GM23248 (cell line): ENCODE data around the gene LIN28B.

ENCODE experiments used
- EZH2 ChIP-seq: fragments of 200-600 bp; sonication (generic); IDR thresholded peaks from 2 replicates; pipeline ENCODE4 v1.6.1; 2018; ENCODE audit warnings: antibody characterized with exemption, mild to moderate bottlenecking; ENCODE audit not compliant: insufficient read depth, poor library complexity, severe bottlenecking
- EZH2phosphoT487 ChIP-seq: fragments of 200-600 bp; sonication (generic); IDR thresholded peaks from 2 replicates; pipeline ENCODE4 v1.6.1; 2018; ENCODE audit warnings: antibody characterized with exemption, moderate library complexity, mild to moderate bottlenecking, low read depth; ENCODE audit not compliant: insufficient read depth

DNA sequence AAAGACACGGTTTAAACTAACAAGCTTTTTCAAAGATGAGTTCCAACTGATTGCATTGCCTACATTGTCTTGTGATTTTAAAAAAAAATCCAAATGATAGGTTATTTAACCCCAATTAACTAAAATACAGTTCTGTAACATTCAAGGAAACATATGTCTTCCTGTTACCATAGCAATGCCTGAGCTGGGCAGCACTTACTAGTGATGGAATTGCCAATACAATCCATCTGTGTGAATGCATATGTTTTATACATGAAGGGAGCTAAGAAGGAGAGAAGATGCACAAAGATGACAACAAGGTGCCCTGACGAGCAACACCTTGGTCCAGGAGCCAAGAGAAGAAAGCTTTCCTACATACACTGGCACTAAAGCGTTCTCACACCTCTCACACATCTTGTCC, 154.2 kb downstream of the LIN28B start:
- TF ChIP-seq EZH2 (no peak), EZH2phosphoT487 (no peak)
